ENCODE data around the gene ABHD13.

- TF ChIP-seq, protein P1, sequence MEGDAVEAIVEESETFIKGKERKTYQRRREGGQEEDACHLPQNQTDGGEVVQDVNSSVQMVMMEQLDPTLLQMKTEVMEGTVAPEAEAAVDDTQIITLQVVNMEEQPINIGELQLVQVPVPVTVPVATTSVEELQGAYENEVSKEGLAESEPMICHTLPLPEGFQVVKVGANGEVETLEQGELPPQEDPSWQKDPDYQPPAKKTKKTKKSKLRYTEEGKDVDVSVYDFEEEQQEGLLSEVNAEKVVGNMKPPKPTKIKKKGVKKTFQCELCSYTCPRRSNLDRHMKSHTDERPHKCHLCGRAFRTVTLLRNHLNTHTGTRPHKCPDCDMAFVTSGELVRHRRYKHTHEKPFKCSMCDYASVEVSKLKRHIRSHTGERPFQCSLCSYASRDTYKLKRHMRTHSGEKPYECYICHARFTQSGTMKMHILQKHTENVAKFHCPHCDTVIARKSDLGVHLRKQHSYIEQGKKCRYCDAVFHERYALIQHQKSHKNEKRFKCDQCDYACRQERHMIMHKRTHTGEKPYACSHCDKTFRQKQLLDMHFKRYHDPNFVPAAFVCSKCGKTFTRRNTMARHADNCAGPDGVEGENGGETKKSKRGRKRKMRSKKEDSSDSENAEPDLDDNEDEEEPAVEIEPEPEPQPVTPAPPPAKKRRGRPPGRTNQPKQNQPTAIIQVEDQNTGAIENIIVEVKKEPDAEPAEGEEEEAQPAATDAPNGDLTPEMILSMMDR (conservative IDR thresholded peaks at IDR 0.05) = no peak
- TF ChIP-seq EZH2 (IDR thresholded peaks at IDR 0.05; ENCODE audit: low read depth) = no peak
Measured at GRCh38 chr13:108266321-108266990, 48.3 kb downstream of the ABHD13 start.

Data from PC-9 (cell line).